HG02763 (cell line): ENCODE measurements around the gene NFYC.

Source experiments
- ATAC-seq: cut with Tn5 transposase; IDR thresholded peaks from one replicate; pipeline ENCODE4 v1.9.1; 2021; ENCODE audit warnings: mild to moderate bottlenecking, moderate library complexity; ENCODE audit not compliant: unreplicated experiment

Gene NFYC

GRCh38 chr1:40691538-40692428 lies at the start of gene NFYC:
TSS of gene NFYC (plus strand) at chr1:40691704. CDS start at chr1:40738844, 47,140 bp downstream.
- peak; percentile 74 for ATAC-seq

DNA sequence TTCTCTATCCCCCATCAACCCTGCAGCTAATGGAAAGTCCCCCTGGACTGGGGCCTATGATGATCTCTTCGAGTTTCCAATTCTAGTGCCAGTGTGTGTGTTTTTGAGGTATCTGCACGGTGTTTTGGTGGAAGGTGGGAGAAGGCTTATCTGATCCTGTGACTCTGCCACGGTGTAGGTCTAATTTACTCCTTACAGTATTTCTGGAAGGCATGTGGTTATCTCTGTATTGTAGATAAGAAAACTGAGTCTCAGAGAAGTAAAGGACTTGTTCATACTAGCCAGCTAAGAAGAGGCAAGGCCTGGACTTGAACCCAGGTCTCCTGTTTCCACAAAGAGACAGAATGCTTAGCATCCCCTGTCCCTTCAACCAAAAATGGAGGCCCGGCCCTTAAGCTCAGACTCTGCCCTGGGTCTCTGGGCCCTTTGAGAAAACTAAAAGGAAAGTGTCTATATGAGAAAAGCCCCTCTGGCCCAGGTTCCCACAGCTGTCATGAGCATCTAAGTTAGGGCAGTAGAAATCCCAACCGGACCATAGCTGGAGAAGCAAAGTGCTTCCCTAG lies 46.3 kb upstream of the NFYC start:
- ATAC-seq: no peak

DNA sequence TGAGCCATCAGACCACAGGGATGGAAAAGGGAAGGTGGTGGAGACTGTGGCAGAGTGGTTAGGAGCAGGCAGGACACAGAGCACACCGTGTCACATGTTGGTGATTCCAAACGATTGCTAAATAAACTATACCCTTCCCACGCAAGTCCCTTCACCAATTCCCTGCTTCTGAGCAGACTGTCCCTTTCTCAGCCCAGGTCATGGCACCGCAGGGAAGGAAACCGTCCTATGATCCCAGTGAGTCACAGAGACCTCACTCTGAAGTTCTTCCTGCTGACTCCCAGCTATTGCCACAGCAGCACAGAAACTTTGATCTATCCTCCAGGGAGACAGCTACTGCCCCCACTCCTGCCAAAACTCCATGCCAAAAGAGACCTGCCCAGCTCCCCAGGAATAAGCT lies 45.2 kb upstream of the NFYC start:
- ATAC-seq: no peak

GRCh38 chr1:40648200-40648599 lies 43.3 kb upstream of the NFYC start:
- no peak for ATAC-seq

DNA sequence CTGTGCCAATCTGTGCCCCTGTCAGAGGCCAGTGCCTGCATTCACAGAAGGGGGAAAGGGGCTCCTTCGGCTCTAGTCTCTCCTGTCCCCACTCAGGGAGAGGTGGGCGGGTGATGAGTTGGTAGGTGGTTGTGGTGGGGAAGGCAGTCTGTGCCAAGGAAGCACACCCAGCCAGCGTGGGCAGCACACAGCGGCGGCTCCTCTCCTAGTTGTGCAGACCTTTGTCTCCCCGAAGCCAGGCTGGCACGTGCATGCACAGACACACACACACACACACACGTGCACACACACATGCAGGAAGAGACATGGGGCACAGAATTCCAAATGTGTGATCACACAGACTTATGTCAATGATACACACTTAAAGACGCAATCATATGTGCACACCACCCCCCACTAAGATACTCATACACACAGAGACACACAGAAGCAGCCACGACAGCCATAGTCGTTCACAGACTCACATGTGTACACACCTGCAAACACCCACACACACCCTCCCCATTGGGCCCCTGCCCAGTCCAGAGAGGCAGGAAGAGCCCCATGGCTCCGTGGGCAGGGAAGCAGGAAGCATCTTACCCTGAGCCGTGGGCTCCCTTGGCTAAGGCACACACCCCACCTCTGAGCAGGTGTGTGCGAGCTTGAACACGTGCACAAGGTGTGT lies 42.4 kb upstream of the NFYC start:
- ATAC-seq: no peak

GRCh38 chr1:40649592-40649930 lies 41.9 kb upstream of the NFYC start:
- no peak for ATAC-seq

- no peak for ATAC-seq
Measured at GRCh38 chr1:40650075-40650474, 41.4 kb upstream of the NFYC start.

DNA sequence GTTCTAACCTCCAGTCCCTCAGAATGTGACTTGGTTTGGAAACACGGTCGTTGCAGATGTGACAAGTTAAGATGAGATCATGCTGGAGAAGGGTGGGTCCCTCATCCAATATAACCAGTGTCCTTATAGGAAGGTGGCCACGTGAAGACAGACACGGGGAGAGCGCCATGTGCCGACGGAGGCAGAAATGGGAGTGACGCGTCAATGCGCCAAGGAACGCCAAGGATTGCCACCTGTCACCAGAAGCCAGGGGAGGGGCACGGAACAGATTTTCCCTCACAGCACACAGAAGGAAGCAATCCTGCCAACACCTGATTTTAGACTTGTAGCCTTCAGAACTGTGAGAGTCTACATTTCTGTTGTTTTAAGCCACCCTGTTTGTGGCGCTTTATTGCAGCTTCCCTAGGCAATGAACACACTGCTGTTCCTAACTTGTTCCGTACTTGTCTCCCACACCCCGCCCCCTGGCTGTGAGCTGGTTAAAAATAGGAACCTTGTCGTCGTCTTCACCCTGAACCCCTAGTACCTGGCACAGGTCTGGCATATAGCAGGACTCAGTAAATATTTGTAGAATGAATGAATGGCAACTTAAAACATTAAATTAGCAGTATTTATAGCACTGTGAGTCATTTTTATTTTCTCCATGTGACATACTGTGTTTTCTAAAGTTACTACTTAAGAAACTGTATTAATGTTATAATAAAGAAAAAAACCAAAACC lies 40.2 kb upstream of the NFYC start:
- ATAC-seq: no peak

DNA sequence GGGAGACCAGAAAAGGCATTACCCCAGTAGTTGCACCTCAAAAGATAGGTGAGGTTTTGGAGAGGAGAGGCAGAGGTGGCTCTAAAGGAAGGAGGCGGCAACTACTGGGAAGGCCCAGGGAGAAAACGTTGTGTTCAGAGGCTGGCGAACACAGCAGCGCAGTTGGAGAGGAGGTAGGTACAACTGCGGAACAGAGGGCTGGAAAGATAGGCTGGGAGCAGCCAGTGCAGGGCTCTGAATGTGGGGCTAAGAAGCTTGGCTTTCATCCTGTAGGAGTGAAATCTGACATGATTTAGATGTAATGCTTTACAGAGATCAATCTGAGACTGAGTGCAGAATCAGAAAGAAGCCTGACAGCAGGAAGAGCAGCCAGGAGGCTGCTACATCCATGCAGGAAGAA lies 39.0 kb upstream of the NFYC start:
- ATAC-seq: no peak

DNA sequence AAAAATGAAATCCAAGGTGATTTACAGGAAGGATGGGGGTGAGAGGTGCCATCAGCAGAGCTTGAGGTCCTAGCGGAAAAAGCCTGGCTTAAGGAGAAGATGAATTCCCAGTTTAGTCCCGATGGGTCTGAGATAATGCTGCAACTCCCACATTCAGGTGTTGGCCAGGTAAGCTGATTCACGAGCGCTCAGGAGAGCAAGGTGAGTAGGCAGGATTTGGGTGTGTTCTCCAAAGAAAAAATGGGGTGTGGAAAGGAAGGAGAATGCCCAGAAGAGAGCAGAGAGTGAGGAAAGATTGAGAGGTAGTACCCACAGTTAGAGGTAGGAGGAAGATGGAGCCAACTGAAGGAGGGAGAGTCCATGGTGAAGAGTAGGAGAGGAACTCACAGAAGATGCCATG lies 38.5 kb upstream of the NFYC start:
- no peak for ATAC-seq

GRCh38 chr1:40653851-40654537 lies 37.5 kb upstream of the NFYC start:
- no peak for ATAC-seq

DNA sequence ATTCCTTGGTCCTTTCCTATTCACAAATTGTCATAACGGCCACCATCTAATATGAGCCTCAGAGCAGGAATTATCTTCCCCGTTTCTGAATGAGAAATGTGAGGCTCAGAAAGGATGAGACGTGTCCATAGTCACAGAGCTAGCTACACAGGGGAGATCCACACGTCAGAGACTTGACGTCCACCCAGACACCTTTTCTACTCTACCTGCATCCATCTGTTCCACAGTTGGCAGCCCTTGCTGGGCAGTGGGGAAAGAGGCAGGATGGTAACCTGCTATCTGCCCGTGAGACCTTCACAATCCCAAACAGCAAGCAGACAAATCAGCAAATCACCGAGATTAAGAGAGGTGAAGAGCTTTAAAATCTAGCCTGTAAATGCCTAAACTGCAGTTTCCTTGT lies 34.5 kb upstream of the NFYC start:
- ATAC-seq: no peak

DNA sequence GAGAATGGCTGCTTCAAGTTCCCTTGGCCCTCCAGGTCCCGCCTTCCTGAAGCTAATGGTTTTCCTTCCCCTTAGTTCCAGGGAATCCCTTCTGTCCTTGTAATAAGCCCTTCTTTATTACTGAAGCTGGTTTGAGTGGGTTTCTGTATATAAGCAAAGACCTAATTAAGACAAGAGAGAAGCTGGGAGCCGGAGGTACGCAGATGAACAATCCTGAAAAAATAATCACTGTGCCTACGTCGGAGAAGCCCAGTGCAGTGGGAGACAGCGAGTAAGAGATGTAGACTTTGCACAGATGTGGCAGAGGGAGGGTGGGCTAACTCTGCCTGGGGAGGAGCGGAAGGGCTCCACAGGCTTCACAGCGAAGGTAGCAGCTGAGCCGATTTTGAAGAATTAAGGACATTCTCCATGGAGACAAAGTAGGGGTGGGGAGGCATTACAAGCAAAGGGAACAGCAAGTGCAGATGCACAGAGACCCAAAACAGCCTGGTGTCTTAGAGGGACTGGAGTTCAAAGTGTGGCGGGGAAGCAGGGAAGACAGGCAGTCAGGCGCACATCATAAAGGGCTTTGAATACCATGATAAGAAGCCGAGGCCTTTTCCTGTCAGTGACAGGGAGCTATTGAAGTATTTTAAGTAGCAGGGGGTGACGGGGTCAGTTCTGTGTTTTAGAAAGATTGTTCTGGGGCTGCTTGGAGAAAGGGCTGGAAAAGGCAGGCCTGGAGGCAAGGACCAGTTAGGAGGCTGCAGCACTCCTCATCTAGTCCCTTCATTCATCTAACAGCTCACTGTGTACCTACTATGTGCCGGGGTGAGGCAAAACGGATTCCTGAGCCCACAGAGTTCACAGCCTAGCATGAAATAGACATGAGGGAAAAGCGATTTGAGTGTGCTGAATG lies 32.5 kb upstream of the NFYC start:
- no peak for ATAC-seq

DNA sequence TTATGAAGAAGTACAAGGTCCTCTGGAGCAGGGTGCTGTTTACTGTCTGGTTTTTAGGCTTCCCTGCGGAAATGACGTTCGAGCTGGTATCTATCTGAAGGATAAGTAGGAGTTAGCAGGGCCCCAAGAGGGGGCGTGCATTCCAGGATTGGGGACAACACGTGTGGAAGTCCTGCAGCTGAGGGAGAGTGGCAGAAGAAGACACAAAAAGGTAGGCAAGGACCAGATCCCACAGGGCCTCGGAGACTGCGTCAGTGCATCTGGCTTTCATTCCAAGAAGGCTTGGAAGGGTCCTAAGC lies 31.9 kb upstream of the NFYC start:
- no peak for ATAC-seq

- ATAC-seq: no peak
Measured at GRCh38 chr1:40661678-40662077, 29.8 kb upstream of the NFYC start.

GRCh38 chr1:40662151-40662550 lies 29.4 kb upstream of the NFYC start:
- no peak for ATAC-seq

DNA sequence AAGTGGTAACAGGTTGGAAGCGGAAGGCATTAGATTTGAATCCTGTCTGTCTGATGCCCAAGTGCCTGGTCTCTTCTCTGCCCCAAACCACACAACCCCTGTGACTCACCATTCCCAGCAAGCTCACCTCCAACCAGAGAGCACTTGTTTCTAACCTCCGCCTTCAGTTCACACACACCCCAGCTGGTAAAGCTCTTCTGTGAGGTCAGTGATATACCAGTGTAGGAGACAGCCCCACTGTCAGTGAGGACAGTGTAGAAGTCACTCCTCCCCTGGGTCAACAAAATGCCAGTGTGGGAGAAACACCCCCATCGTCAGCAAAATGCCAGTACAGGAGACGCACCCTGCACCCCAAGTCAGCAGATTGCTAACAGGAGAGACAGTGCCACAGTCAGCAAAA lies 28.6 kb upstream of the NFYC start:
- ATAC-seq: no peak

DNA sequence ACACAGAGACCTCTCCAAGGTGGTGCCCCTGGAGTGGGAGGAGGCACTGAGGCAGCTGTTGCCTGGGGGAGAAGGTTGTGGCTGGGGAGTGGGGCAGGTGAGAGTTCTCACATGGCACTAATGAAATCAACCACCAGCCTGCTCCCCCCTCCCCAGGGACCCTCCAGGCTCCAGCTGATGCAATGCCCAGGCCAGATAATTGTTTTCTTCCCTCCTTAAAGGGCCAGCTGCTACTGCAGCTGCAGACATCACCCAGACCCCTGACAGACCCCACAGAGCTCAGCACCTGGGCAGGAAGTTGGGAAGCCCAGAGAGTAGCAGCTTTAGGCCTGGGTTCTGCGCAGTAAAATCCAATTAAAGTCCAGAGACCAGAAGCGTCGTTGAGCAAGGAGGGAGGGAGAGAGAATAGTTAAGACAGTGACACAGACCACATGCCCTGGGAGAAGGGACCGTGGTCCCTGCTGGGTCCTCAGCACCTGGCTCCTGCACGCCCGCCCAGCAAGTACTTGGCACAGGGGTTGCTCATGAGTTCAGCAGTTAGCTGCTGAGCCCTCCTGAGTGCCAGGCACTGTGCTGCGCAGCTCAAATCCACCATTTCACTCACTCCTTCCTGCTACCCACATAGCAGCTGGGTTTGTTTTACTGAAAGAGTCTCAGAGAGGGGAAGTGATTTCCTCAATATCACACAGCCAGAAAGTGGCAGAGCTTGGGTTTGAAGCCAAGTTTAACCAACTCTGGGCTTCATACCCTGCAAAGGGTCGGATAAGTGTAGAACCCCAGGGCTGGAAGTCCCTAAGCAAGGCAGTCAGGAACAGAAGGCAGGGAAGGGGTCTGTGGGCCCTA lies 28.0 kb upstream of the NFYC start:
- ATAC-seq: no peak

DNA sequence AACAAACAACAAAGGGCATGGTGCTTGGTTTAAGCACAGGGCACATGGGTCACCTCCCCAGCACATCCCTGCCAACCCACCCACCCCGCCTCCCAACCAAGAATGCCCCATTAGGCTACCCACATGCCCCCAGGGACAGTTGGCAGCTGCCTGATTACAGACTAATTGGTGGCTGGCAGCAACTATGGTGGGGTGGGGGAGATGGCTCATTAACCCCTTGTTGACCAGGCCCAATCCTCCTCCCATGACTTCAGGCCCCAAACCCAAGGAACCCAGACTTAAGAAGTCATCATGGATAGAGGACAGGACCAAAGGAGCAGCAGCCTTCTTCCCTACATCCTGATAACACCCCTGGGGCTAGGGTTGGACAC lies 27.4 kb upstream of the NFYC start:
- no peak for ATAC-seq
